SKM-1 treated with dmso at 0.1 percent for 144 hours (cell line): ENCODE measurements around the gene BDKRB2.

Experiments
- DNase-seq: peaks from one replicate; lab custom pipeline; 2025; ENCODE audit not compliant: unreplicated experiment; lab: John Stamatoyannopoulos, UW

Gene BDKRB2

GRCh38 chr14:96176275-96176674 is 28.4 kb upstream of the BDKRB2 start:
- no peak for DNase-seq

GRCh38 chr14:96176811-96177211 is 27.8 kb upstream of the BDKRB2 start:
- DNase-seq, result no peak

DNA sequence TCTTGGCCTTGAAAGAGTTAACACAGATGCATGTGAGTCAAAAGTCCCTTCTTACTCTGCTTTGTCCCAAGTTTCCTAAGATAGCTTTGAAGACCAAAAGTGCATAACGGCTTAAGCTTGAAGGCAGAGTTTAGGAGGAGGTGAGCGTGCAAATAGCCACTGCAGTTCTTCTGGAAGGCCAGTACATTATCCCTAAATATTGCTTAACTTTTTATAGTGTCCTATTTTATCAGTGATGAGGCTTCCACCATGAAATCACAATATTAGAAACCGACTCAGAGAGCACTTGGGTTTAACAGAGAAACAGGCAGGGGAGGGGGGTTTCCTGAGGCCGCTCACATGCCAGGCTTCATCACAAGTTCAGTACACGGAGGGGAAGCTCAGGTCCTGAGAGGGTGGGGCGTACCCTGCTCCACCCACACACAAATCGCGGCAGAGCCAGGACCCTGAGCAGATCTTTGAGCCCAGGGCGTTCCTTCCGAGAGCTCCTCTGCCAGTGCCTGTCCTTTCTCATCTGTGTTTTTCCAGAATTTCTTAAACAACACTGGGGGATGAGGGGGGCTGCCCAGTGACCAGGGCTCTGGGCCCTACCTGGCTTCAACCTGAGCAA is 26.8 kb upstream of the BDKRB2 start:
- no peak for DNase-seq

GRCh38 chr14:96178461-96179321 is 25.9 kb upstream of the BDKRB2 start:
- no peak for DNase-seq

- DNase-seq, result no peak
Observed at GRCh38 chr14:96180043-96180874, 24.4 kb upstream of the BDKRB2 start.

DNA sequence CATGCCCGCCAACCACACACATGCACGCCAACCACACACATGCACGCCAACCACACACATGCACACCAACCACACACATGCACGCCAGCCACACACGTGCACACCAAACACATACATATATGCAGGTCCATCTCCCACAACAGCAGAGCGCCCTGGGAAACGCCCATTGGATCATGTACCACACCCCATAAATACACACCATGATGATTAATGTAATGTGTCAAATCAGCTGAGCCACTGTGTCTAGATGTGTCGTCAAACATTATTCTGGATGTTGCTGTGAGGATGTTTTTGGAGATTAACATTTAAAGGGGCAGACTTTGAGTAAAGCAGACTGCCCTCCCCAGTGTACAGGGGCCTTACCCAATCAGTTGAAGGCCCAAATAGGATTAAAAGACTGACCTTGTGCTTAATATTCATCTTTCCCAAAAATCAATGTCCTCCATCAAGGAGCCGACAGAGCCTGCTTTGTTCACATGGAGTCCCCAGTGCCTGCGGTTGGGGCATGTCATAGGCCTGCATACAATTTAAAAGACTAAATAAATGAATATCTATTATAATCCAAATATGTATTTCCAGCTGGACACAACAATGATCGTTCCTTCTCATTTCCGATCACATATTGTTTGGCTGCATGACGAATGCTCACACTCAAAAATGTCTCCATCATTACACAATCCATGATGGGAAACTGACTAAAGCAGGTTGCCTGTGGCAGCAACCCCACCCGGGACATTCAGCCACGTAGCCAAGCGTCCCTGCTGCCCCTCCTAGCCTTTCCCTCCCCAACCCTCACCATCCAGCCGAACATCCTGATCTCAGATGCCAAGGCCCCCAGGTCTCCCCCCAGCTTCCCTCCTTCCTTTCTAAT is 23.2 kb upstream of the BDKRB2 start:
- DNase-seq, result no peak

DNA sequence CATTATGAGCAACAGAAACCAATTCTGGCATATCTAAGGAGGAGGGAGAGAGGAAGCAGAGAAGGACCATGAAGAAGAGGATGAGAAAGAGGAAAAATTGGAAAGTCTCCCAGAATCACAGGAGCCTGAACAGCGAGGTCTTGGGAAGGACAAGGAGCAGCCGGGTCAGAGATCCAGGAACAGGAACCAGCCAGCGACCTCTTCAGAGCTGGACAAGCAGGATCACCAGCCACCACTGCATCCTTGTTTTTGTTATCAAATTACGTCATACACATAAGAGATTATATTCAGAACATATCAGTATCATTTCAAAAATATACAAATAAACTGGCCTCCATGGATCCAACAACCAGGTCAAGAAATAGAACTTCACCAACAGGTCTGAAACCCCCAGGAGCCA is 22.1 kb upstream of the BDKRB2 start:
- DNase-seq, result no peak

DNA sequence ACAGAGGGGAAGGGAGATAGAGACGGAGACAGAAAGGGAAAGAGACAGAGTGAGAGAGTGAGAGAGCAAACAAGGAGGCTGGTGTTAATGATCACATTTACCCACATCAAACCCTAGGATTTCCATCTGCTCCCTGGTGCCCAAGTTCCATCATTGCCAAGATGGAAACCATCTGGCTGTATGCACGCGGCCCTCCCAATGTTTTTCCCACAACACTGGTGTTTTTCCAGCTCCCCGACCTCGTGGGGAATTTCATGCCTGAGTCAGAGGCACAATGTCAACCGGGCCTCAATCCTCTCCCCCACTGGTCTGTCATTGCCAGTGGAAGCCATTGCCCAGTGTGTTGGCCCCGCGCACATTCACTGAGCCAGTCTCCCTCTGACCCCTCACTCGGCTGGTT is 19.9 kb upstream of the BDKRB2 start:
- no peak for DNase-seq

DNA sequence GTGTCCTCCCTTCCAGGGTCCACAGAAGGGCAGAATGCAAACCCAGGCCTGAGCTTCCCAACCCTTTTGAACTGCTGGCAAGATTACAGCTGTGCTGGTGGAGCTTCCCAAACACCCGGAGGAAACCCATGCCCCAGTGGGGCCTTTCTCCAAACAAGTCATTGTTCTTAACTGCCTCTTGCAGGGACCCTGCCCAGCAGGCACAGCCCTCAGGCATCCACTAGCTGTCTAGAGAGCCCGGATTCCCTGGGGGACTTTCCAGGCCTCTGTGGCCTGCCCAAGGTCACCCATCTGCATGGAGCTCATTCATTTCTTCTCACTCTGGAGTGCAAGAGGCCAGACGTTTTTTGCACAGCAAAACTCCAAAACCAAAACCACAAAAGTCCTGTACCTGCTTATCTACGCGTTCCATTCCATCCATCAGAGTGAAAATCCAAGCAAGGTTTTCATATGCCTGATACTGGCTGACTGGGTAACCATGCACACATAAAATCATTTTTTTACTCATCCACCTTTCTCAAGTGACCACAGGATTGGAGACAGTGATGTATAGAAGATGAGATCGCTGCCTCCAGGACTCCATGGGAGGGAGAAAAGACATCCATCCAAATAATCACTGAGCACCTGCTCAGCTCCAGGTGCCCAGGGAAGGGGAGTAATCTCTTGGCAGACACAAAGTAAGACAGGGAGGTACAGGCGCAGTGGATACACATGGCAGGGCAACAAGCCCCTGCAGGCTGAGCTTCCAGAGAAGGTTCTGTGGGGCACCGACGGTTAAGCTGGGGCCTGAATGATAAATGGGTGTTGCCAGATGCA is 17.2 kb upstream of the BDKRB2 start:
- no peak for DNase-seq

DNA sequence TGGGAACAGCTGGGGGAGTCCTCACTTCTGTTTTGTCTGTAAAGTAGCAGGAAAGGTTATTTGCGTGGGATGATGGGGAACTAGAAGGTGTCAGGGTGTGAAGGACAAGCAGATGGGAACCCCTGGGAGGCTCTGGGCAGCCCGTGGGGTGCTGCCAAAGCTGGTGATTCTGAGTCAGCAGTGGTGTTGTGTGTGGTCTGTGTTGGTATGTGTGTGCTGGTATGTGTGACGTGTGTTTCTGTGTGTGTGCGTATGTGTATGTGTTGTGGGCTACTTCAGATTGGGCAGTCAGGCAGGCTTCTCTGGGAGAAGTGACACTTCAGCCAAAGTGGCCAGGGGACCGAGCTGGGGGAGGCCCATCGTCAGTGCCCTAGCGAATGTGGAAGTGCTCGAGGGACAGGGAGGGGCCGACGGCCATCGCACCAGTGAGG is 15.3 kb upstream of the BDKRB2 start:
- no peak for DNase-seq

DNA sequence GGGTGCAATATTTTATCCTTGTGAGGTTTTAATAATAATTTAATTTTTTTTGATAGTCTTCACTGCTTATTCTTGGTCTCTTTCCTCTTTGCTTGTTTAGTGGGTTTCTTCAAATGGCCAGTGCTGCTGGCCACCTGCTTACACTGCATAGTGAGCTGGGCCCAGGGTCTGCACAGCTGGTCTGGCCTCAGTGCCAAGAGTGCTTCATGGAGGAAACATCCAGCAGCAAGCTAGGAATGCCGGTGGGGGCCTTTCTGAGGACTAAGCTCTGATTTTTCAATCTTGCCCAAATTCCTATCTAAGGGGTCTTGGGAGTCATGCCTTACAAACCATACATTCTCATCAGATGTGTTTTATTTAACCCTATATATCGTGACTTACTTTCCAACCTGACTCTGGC is 13.3 kb upstream of the BDKRB2 start:
- no peak for DNase-seq

DNA sequence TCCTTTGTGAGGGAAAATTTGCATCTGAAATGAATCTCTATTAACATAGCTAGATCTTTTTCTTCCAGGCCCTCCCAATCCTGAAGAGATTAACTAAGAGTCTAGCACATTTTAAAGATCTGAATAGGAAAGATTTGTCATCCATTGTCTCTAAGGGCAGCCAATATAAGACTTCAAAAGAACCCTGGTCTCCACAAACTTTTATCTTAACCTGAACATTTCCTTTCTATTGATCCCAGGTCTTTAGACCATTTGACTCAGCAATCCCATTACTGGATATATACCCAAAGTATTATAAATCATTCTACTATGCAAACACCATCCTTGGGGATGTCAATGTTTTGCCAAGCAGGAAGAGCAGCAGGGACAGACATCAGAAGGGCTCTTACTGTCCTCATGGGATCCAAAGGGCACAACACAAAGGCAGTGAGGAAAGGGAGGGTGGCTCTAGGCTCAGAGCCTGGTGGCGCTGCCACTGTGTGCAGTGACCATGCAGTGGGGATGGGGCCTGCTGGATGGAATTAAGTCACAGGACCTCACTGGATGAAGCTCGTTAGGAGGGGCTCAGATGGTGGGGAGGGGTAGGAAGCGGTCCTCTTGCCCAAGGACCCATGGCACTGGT is 12.7 kb upstream of the BDKRB2 start:
- no peak for DNase-seq

GRCh38 chr14:96192975-96193805 is 11.4 kb upstream of the BDKRB2 start:
- DNase-seq, result no peak

GRCh38 chr14:96194262-96194656 is 10.4 kb upstream of the BDKRB2 start:
- DNase-seq, result no peak

GRCh38 chr14:96194657-96195431 is 9.8 kb upstream of the BDKRB2 start:
- no peak for DNase-seq

DNA sequence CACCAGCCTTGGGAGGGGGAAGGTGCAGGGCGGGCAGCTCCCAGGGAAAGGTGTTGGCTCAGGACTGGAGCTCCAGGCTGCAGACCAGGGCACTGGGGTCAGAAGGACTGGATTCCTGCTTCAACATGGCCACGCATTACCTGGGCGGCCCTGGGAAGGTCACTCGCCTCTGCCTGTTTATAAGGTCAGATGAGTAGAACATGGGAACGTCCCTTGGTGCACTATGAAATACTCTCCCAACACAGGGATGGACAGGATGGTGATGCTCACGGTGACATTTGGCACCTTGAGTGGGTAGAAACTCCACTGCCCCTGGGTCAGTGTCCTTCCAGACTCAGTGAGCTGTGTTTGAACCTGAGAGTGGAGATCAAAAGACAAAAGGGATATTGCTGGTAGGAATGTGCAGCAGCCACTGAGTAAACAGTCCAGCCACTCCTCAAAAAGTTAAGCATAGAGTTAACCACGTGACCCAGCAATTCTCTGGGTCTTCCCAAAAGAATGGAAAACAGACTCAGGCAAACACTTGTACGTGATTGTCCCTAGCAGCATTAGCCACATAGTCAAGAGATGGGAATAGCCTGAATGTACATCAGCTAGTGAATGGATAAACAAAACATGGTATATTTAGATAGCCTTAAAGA is 9.1 kb upstream of the BDKRB2 start:
- DNase-seq, result no peak

GRCh38 chr14:96197163-96197852 is 7.3 kb upstream of the BDKRB2 start:
- DNase-seq, result no peak
